Stimulated activated CD8-positive, alpha-beta memory T cell treated with anti-CD3 and anti-CD28 coated beads, Interleukin-7, amount 100 ng/mL, for 1 hour (primary cell): ENCODE data around the gene SLC6A11.

ENCODE experiments used
- DNase-seq, 2 donors: peaks; one replicate each; pipeline ENCODE4 v3.0.0-alpha.2; 2020; ENCODE audit warnings: low read depth in 2 of 2

SLC6A11 gene

GRCh38 chr3:10839167-10839566, 23.1 kb downstream of the SLC6A11 start:
- DNase-seq: no peak

- DNase-seq: no peak
These were observed 25.1 kb downstream of the SLC6A11 start for GRCh38 chr3:10841100-10841499.

- no peak for DNase-seq
These were observed 27.4 kb downstream of the SLC6A11 start for GRCh38 chr3:10843378-10843777.

DNA sequence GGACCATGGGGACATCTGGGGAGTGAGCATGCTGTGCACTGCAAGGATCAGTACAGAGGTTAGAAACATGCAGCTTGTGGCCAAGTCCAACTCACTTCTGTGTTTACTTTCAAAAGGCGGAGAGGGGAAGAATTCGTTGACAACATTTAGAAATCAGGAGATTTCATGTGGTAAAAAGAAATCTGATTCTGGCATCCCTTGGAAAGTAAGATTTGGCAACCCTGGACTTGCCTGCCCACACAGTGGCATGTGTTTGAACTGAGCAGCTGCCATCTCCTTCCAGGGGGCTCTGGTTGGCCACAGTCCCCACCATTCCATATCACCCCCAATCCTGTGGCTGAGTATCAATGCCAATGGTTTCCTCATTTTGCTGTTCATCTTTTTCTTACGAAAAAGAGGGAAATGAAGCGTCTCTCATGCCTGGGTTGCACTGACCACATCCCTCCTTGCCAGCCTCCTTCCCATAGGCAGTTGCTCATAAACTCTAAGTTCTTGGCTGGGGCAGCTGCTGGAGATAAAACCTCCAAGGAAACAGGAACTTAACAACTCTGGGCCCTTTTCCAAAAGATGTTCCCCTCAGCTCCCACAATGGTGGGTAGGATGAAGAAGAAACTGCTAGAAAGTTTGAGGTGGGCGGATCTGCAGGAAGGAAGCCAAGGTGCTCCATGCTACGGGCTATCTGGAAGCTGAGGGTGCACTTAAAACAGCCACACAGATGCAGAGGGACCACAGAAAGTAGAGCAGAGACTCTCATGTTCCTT, 29.2 kb downstream of the SLC6A11 start:
- no peak for DNase-seq

GRCh38 chr3:10845839-10846656, 30.0 kb downstream of the SLC6A11 start:
- no peak for DNase-seq

- no peak for DNase-seq
These were observed 30.6 kb downstream of the SLC6A11 start for GRCh38 chr3:10846657-10846975.

- DNase-seq: no peak
These were observed 32.2 kb downstream of the SLC6A11 start for GRCh38 chr3:10848261-10848660.

- no peak for DNase-seq
These were observed 36.2 kb downstream of the SLC6A11 start for GRCh38 chr3:10852066-10852808.

GRCh38 chr3:10855083-10855870, 39.2 kb downstream of the SLC6A11 start:
- DNase-seq: no peak

DNA sequence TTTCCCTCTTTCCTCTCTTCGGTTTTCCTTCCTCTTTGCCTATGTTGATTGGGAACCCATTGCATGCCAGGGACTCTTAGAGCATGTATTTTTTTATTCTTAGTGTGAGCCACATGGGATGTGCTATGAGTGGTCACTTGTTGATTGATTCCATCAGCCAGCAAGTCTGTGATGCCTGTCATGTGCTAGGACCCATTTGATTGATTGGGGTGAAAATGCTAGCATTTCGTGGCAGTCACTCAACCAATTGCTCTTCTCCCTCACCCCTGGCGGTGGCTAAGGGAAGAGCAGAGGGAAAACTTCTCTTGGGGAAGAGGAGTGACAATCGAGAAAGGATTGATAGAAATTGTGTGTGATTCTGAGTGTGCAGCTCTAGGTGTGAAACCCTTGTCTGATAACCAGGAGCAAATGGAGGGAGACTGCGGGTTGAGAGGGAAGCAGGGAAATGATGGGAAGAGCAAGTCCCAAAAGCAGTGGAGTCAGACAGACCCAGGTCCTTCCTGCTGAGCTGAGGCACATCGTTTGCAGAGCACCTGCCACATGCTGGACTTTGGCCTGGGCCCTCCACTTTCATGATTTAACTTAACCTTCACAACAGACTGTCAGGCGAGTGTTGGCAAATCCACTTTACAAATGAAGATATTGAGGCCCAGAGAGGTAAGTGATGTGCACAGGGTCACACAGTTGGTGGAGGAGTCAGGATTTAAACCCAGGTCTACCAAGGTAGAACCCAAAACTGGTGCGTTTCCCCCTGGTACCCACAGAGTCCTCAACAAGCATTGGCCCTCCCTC, 40.0 kb downstream of the SLC6A11 start:
- DNase-seq: no peak

DNA sequence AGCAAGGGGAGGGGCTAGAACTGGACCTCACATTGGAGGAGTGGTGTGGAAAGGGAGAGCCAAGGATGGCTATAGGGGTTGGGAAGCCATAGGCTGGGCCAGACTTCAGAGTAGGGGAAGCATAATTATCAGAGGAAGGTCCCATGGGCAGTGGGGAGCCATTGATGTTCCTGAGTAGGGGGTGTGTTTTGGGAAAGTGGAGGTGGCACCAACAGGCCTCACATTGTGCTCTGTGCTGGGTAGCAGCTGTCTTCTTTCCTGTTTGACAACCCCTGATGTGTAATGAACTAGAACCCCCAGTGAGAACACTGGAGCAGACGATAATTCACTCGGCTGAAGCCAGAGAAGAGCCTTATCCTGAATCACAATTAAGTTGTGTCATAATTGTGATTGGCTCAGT, 41.2 kb downstream of the SLC6A11 start:
- no peak for DNase-seq

DNA sequence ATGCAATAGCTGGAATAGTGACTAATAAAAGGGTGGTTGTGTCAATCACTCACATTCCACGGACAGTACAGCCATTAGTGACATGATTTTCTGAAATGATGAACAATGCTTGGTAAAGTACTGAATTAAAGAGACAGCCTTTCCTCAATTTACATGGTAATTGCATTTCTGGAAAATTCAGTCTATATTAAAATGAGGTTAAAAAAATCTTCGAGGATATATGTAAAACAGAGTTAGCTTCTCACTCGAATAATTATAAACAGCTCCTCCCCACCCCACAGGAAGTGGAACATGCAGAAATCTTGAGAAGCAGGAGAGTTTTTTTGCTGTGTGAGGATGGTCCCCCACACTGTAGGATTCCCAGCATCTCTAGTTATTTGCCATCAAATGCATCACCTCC, 42.1 kb downstream of the SLC6A11 start:
- DNase-seq: no peak

DNA sequence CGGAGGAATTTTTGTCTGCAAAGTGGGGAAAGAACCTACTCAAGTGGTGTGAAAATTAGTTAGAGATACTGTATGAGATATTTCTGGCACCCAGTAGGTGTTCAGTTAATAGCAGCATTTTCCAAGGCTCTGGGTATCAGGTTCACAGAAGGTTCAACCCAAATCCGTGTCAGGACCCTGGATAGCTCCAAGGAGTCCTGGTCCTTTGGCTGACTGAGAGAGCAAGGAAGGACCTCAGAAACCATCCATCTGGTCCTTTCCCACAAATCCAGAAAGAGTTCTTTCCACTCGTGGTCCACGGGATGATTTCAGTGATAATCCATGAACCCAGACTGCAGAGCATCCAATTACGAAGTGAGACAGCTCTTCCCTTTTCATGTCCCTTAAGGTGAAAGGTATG, 51.4 kb downstream of the SLC6A11 start:
- DNase-seq: no peak

DNA sequence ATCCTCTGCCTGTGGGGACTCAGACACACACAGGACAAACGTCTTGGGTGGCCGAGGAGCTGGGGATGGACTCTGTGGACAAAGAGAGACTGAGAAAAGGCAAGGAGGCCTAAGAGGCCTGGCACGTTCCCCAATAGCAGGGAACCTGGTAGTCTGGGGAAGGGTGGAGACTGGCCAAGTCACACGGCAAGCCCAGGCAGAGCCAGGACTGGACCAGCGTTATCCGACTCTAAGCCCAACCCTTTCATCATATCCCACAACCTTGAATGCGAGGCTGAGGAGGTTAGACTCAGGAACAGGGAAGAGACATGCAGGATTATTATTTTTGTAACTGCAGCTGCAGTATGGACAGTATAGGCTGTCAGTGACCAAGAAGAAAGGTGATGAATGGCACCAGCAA, 53.4 kb downstream of the SLC6A11 start:
- no peak for DNase-seq

DNA sequence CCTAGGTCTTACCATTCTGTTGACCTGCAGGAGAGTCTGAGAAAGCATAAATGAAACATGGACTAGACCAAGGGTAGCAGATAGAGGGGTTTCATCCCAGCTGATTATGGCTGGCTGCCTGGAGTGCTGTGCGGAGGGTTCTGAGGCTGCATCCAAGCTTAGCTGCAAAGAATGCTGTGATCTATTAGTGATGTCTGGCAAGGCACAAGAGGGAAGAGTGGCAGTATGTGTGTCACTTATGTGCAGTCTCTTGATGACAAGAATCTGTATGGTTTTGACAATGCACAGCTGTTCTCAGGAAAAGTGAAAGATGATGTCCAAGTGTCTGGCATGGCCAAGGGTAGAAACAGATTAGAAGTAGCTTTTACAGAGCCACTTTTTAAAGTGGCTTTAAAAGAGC, 54.3 kb downstream of the SLC6A11 start:
- no peak for DNase-seq

DNA sequence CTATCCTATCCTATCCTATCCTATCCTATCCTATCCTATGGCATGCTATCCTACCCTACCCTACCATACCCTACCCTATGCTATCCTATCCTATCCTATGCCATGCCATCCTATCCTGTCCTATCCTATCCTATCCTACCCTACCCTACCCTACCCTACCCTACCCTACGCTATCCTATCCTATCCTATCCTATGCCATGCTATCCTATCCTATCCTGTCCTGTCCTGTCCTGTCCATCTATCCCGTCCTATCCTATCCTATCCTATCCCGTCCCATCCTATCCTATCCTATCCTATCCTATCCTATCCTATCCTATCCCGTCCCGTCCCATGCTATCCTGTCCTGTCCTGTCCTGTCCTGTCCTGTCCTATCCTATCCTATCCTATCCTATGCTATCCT, 57.4 kb downstream of the SLC6A11 start:
- DNase-seq: no peak

- no peak for DNase-seq
These were observed 59.9 kb downstream of the SLC6A11 start for GRCh38 chr3:10875914-10876313.

- no peak for DNase-seq
These were observed 60.6 kb downstream of the SLC6A11 start for GRCh38 chr3:10876661-10877060.

DNA sequence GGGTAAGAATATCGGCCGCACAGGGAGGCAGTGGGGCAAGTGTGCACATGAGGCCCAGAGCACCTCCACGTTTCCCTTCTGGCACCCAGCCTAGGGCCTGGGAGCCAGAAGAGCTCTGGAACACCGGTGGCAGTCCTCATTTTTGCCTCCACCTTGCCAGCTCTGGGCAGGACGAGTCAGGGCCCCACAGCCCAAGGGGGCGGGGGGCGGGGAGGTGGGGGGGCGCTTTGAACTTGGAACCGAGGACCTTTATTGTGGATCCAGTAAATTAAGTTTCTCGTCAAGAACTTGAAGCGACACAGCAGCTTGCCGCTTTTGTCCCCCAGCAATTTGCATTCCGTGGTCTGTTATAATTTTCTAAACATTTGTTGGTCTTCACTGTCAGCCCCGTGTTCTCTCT, 66.8 kb downstream of the SLC6A11 start:
- no peak for DNase-seq

DNA sequence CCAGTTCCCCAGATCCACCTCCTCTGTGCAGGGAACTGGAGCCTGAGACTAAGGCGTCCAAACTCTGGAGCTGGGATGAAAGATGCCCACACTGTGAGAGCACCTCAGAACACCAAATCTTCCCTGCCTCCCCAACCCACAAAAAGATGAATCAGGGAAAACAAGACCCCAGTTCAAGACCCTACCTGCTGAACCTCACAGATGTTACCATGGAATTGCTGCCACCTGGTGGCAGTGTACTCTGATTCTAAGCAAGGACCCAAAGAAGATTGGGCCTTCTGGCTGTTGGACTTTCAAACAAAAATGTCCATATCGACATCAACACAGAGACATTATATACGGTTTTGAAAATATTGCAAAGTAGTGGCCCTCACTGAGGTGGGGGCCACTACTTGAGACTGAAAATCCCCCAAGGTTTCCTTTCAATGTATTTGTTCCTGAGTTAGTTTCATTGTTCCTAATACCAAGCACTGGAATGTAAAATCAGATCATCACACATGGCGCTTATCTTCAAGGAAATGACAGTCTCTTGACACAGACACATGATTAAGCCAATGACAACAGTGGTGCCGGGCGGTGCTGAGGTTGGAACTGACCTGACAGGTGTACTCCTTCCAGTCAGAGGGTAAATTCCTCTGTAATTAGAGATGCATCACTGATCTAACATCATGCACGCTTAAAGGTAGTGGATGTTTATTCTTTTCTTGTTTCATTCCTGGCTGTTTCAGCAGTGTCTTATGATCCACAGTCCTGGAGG, 67.6 kb downstream of the SLC6A11 start:
- DNase-seq: no peak
